ENCODE measurements around the gene CACTIN.
A peak's percentile ranks its signal among the peaks of the same experiment; 100 is the strongest.

CACTIN gene

DNA sequence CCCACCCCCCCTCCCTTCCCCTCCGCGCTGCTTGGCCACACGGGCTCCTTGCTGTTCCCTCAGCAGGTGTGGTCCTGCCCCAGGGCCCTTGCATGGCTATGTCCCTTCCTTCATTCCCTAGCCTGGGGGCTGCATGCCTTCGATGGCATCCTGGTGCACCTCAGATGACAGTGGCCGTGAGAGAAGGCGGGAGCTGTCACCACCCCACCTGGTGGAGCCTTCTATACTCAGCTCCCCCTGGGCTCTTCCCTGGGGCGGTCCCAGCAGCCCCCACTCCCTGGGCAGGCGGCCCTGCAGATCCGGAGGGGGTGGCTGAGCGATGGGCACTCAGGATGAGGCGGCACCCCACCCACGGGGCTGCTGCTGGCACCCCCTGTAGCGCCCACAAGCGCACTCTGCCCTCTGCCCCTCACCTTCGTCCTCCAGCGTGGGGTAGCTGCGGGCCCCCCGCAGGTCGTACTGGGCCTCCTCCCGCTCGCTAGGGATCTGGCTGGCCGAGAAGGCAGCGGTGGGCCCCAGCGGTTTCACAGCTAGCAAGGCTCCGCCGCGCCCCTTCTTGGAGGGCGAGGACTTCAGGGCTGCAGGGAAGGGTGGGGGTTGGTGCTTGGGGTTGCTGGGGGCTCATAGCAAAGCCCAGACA, 17.2 kb upstream of the CACTIN start:
- no peaks in the 10 kb centered on the region for H3K9me3 Mint-ChIP-seq
- H3K27me3 Mint-ChIP-seq = no peaks in the 10 kb centered on the region
- H3K4me3 Mint-ChIP-seq = no peak overlapping the region
- H3K36me3 Mint-ChIP-seq = peaks cover 53% of the 10 kb centered on the region
- no peak overlapping the region for H3K27ac Mint-ChIP-seq
- H3K4me1 Mint-ChIP-seq = no peaks in the 10 kb centered on the region
- ATAC-seq = no peak

GRCh38 chr19:3642987-3643673, 16.5 kb upstream of the CACTIN start:
- Mint-ChIP-seq H3K4me3 (no peak overlapping the region), H3K9me3 (no peaks in the 10 kb centered on the region), H3K27me3 (no peaks in the 10 kb centered on the region), H3K36me3 (peaks cover 59% of the 10 kb centered on the region), H3K27ac (no peak overlapping the region), H3K4me1 (no peaks in the 10 kb centered on the region)
- ATAC-seq = no peak

DNA sequence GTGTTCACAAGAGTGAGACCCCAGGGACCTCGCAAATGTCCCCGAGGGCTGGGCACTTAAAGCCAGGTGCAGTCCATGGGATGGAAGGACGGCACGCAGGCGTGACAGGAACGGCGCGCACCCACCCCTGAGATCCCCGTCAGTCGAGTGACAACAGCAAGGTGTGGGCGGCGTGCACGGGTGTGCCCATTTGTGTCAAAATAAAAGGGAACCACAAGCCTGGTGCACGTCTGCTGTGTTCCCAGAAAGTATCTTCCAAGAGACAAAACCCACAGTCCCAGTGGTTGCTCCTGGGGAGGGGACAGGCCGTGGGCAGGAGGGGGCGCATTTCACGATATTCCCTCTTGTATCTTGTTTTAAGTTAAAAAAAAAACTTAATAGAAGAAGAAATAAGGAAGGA, 15.7 kb upstream of the CACTIN start:
- Mint-ChIP-seq H3K4me3 (no peak overlapping the region), H3K27me3 (no peaks in the 10 kb centered on the region), H3K36me3 (peaks cover 63% of the 10 kb centered on the region), H3K27ac (no peak overlapping the region), H3K9me3 (no peaks in the 10 kb centered on the region), H3K4me1 (no peaks in the 10 kb centered on the region)
- no peak for ATAC-seq

DNA sequence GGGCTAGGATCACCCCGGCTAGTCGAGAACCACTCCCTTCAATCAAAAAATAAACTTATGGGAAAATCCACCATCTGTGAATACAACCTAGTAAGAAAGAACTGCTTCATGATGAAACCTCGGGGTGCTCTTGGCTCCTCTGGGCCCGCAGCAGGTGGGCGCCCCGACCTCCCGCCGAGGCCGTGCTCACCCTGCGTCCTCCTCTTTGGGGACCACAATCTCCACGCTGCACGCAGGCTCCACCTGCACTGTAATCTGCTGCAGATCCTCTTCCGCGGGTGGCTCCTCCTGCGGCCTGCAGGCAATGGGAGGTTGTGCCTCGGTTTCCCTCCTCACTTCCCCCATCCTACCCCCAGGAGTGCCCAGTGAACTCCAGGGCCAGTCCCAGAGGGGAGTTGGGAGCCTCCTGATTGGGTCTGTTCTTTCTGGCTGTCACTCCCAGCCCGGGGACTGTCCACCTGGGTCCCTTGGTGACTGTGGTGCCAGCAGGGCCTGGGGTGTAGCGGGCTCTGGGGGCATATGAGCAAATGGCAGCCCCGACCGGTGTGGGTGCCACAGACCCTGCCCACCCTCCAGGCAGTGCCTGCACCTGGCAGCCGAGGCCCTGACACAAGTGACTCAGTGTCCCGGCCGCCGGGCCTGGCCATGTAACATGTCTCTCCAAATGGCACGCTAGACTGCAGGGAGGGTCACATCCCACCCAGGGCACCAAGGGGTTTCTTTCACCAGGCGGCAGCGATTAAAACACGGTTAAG, 15.1 kb upstream of the CACTIN start:
- Mint-ChIP-seq H3K9me3 (no peaks in the 10 kb centered on the region), H3K27me3 (no peaks in the 10 kb centered on the region), H3K4me1 (no peaks in the 10 kb centered on the region), H3K4me3 (no peak overlapping the region), H3K36me3 (peaks cover 61% of the 10 kb centered on the region), H3K27ac (no peak overlapping the region)
- ATAC-seq = no peak

- H3K4me3 Mint-ChIP-seq = no peak overlapping the region
These were observed 12.9 kb upstream of the CACTIN start for GRCh38 chr19:3639479-3639878.

GRCh38 chr19:3638208-3639193, 11.9 kb upstream of the CACTIN start:
- peaks cover 45% of the 10 kb centered on the region for H3K36me3 Mint-ChIP-seq
- ATAC-seq = peak; percentile 22
- H3K27ac Mint-ChIP-seq = no peak overlapping the region
- no peaks in the 10 kb centered on the region for H3K4me1 Mint-ChIP-seq
- H3K27me3 Mint-ChIP-seq = no peaks in the 10 kb centered on the region
- H3K9me3 Mint-ChIP-seq = no peaks in the 10 kb centered on the region
- no peak overlapping the region for H3K4me3 Mint-ChIP-seq

More at GRCh38 chr19:3639479-3639878, 12.9 kb upstream of the CACTIN start:
- H3K27me3 Mint-ChIP-seq = no peaks in the 10 kb centered on the region
- peaks cover 50% of the 10 kb centered on the region for H3K36me3 Mint-ChIP-seq
- no peaks in the 10 kb centered on the region for H3K4me1 Mint-ChIP-seq
- ATAC-seq = no peak
- H3K27ac Mint-ChIP-seq = no peak overlapping the region
- H3K9me3 Mint-ChIP-seq = no peaks in the 10 kb centered on the region

GRCh38 chr19:3637621-3638020, 11.0 kb upstream of the CACTIN start:
- Mint-ChIP-seq H3K9me3 (no peaks in the 10 kb centered on the region), H3K4me3 (no peak overlapping the region), H3K27me3 (no peaks in the 10 kb centered on the region), H3K4me1 (no peaks in the 10 kb centered on the region), H3K36me3 (peaks cover 38% of the 10 kb centered on the region), H3K27ac (no peak overlapping the region)
- peak; percentile 20 for ATAC-seq

- ATAC-seq = no peak
These were observed 10.4 kb upstream of the CACTIN start for GRCh38 chr19:3636962-3637361.

GRCh38 chr19:3636506-3636905, 9.9 kb upstream of the CACTIN start:
- ATAC-seq = no peak
- Mint-ChIP-seq H3K27ac (no peak overlapping the region), H3K4me3 (no peak overlapping the region), H3K36me3 (peaks cover 34% of the 10 kb centered on the region), H3K4me1 (no peaks in the 10 kb centered on the region), H3K9me3 (no peaks in the 10 kb centered on the region), H3K27me3 (no peaks in the 10 kb centered on the region)

More at GRCh38 chr19:3636962-3637361, 10.4 kb upstream of the CACTIN start:
- Mint-ChIP-seq H3K36me3 (peaks cover 38% of the 10 kb centered on the region), H3K4me3 (no peak overlapping the region), H3K4me1 (no peaks in the 10 kb centered on the region), H3K27ac (no peak overlapping the region), H3K27me3 (no peaks in the 10 kb centered on the region), H3K9me3 (no peaks in the 10 kb centered on the region)

DNA sequence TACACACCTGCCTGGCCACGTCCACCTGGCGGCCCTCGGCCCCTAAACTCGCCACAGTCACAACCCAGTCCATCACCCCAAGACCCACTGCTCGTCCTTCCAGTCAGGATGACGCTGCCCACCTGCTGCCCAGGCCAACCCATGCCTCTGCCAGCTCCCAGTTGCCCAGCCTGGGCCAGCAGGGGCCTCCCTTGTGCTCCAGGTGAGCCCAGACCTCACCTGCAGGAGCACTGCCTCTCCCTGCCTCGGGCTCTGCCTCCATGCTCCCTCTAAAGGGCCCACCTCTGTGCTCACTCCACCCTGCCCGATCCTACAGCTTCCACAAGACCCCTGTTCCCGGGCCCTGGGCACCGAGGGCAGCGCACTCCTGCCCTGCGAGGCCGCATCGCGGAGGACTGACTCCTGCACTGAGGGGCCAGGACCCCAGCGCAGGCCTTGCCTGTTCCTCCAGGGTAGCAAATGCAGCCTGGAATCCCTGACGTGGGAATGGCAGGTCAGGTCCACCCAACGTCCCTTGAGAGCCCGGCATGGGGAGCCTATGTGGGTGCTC, 8.0 kb upstream of the CACTIN start:
- Mint-ChIP-seq H3K27ac (peak overlapping the region; percentile 31), H3K36me3 (peaks cover 36% of the 10 kb centered on the region), H3K4me1 (no peaks in the 10 kb centered on the region), H3K9me3 (no peaks in the 10 kb centered on the region), H3K27me3 (no peaks in the 10 kb centered on the region), H3K4me3 (no peak overlapping the region)
- ATAC-seq = no peak

DNA sequence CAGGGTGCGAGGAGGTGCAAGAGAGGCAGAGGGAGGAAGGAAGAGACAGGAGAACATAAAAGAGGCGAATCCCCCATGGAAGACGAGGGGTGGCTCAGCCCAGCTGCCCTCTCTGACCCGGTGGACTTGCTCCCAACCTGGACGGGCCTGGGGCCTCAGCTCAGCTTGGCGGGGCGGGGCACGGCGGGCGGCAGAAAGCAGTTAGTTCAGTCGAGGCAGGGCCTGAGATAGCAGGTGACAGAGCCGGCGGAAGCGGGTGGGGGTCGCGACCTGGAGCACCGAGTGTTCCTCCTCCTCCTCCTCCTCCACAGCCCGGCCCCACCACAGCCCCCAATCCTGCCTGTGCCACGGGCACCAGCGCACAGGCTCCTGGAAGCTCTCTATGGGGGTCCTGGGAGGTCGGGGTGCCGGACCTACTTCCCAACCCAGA, 7.0 kb upstream of the CACTIN start:
- peaks cover 28% of the 10 kb centered on the region for H3K36me3 Mint-ChIP-seq
- no peak for ATAC-seq
- H3K27me3 Mint-ChIP-seq = no peaks in the 10 kb centered on the region
- no peak overlapping the region for H3K4me3 Mint-ChIP-seq
- H3K27ac Mint-ChIP-seq = no peak overlapping the region
- no peaks in the 10 kb centered on the region for H3K9me3 Mint-ChIP-seq
- H3K4me1 Mint-ChIP-seq = no peaks in the 10 kb centered on the region

GRCh38 chr19:3632739-3633558, 6.4 kb upstream of the CACTIN start:
- peak; percentile 28 for ATAC-seq
- no peaks in the 10 kb centered on the region for H3K9me3 Mint-ChIP-seq

GRCh38 chr19:3632098-3632497, 5.5 kb upstream of the CACTIN start:
- Mint-ChIP-seq H3K9me3 (no peaks in the 10 kb centered on the region), H3K27ac (no peak overlapping the region), H3K4me3 (no peak overlapping the region), H3K36me3 (peaks cover 20% of the 10 kb centered on the region), H3K4me1 (peaks cover 3% of the 10 kb centered on the region), H3K27me3 (no peaks in the 10 kb centered on the region)
- ATAC-seq = no peak

More at GRCh38 chr19:3632739-3633558, 6.4 kb upstream of the CACTIN start:
- H3K4me3 Mint-ChIP-seq = no peak overlapping the region
- H3K27me3 Mint-ChIP-seq = no peaks in the 10 kb centered on the region
- no peaks in the 10 kb centered on the region for H3K4me1 Mint-ChIP-seq
- H3K27ac Mint-ChIP-seq = no peak overlapping the region
- H3K36me3 Mint-ChIP-seq = peaks cover 23% of the 10 kb centered on the region
